HG02870 (cell line): ENCODE data around the gene MARS1.
"Not testable (repeated sequence)": the region's sequence is repeated elsewhere in the genome, so short reads cannot be mapped to it uniquely, and the experiment has no call there.

ENCODE experiments used
- ATAC-seq: cut with Tn5 transposase; IDR thresholded peaks from one replicate; pipeline ENCODE4 v1.9.1; 2021; ENCODE audit warnings: mild to moderate bottlenecking, moderate library complexity; ENCODE audit not compliant: unreplicated experiment

Gene MARS1

DNA sequence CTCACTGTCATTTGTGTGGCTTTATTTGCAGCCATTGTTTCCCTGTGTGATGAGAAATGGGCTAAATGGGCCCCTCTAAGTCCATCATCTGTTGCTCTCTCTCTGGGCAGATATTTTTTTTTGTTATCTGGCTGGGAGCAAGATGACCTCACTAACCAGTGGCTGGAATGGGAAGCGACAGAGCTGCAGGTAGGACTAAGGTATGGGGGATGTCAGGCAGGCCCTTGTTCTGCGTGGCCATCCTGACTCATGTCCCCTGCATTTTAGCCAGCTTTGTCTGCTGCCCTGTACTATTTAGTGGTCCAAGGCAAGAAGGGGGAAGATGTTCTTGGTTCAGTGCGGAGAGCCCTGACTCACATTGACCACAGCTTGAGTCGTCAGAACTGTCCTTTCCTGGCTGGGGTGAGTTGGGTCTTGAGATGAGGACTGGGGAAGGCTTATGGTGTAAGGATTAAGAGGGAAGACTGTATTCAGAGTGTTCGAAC, 1.3 kb downstream of the MARS1 start:
- no peak for ATAC-seq

DNA sequence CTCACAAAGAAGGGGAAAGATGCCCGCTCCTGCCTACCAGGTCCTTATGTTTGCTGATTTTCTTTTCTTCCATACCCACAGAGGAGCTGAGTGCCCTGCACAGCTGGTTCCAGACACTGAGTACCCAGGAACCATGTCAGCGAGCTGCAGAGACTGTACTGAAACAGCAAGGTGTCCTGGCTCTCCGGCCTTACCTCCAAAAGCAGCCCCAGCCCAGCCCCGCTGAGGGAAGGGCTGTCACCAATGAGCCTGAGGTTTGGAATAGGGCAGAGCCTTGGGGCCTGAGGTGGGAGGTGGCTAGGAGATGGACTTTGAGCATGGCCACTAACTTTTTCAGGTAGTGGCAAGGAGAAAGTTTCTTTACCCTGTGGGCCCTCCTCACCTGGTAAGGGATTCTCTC, 2.3 kb downstream of the MARS1 start:
- no peak for ATAC-seq

DNA sequence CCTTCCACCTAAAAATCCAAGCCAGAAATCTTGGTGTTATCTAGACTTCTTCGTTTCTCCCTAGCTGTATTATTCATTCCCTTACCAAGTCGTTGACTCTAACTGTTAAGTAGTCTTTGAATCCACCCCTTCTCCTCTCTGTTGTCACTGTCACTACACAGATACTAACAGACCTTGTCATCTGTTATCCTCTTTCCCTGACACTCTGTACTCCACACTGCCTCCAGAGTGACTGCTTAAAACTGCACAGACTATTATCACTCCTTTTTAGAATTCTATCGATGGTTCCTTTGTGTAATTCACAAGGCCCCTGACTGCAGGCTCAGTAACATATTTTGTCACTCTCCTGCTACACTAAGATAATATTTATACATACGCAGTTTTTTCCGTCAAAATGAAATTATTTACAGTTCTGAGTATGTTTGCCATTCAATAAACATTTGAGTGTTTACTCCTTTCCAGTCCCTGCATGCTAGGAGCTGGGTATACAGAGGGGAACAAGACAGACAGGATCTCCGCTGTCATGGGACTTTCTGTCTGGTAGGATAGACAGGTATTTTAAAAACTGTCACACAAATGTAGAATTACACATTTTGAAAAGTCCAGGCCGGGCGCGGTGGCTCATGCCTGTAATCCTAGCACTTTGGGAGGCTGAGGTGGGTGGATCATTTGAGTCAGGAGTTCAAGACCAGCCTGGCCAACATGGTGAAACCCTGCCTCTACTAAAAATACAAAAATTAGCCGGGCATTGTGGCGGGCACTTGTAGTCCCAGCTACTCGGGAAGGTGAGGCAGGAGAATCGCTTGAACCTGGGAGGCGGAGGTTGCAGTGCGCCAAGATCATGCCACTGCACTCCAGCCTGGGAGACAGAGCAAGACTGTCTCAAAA, 3.8 kb downstream of the MARS1 start:
- ATAC-seq, result no peak

DNA sequence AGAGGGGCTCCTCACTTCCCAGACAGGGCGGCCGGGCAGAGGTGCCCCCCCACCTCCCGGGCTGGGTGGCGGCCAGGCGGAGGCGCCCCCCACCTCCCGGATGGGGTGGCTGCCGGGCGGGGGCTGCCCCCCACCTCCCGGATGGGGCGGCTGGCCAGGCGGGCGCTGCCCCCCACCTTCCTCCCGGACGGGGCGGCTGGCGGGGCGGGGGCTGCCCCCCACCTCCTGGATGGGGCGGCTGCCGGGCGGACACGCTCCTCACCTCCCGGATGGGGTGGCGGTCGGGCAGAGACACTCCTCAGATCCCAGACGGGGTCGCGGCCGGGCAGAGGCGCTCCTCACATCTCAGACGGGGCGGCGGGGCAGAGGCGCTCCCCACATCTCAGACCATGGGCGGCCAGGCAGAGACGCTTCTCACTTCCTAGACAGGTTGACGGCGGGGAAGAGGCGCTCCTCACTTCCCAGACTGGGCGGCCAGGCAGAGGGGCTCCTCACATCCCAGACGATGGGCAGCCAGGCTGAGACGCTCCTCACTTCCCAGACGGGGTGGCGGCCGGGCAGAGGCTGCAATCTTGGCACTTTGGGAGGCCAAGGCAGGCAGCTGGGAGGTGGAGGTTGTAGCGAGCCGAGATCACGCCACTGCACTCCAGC, 7.3 kb downstream of the MARS1 start:
- not testable (repeated sequence) for ATAC-seq

DNA sequence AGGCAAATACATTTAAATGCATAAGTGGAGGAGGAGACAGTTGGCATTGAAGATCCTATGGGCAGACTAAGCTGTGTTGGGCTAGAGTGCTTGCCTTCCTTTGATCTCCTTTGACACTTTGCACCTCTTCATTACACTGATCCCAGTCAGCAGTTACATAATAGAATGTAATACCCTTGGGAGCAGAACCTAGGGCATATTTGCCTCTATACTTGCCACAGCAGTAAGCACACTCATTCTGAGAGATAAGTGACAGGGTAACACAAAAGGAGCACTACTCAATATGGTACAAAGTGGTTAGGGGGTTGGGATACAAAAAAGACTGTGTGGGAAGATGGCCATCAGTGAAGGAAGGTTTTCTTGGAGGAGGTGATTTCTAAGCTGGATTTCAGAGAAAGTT, 9.0 kb downstream of the MARS1 start:
- ATAC-seq, result no peak

DNA sequence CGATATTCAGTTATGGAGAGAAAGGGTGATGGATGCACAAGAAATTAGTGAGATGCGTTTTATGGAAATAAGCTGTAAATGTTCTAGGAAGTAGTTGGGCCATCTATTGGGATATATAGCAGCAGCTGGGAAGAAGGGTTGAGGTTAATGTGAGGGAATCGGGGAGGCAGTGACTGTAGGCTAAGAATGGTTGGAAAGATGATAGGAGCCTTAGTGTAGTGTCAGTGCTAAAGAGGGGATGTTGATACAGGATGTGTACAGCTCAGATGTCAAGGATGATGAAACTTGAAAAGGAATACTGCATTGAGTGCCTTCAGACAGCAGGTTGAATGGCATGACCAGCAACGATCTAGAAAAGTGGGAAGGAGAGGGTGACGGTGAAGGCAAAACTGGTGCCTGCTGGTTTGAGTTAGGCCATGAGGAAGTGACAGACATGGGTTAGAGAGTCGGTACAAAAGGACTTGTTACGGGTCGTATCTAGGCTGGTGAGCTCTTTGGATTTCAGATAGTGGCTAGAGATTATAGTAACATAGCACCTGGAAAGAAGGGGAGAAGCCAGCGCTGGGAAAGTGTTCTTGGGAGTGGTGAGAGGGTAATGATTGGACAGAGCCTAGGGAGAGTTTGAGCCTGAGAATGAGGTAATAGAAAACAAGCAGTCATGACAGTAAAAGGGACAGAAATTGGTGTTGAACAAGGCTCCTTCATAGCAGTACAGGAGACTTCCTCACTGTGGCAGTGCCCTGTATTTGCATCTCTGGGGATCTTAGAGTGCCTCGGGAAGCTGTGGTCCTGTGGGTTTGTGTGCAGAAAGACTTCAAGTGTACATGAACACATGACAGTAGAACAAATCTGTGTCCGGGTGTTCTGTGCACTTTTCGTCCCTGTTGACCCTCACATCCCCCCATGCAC, 9.6 kb downstream of the MARS1 start:
- no peak for ATAC-seq

DNA sequence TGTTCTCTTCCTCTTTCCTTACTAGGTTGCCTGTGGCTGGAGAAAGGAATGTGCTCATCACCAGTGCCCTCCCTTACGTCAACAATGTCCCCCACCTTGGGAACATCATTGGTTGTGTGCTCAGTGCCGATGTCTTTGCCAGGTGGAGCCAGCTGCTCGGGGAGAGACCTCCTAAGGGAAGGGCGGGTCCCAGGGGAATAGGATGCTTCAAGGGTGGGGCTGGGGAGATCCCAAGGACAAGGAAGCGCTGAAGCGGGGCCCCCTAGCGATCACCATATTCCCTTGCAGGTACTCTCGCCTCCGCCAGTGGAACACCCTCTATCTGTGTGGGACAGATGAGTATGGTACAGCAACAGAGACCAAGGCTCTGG, 10.2 kb downstream of the MARS1 start:
- ATAC-seq, result no peak

DNA sequence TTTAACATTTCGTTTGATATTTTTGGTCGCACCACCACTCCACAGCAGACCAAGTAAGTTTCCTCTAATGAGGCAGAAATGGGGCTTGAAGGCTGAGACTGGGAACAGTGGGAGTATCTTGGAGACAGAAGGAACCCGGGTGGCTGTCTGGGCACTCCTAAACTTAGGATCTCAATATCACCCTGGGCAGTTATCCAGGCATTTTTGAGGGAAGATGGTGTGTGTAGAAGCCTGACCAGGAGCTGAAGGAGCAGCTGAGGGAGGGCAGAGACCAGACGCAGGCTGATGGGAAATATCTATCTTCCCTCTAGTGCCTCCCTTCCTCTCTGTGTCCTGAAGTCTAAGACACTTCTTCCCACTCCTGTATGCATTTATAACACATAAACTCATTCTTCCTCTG, 10.7 kb downstream of the MARS1 start:
- ATAC-seq, result no peak

DNA sequence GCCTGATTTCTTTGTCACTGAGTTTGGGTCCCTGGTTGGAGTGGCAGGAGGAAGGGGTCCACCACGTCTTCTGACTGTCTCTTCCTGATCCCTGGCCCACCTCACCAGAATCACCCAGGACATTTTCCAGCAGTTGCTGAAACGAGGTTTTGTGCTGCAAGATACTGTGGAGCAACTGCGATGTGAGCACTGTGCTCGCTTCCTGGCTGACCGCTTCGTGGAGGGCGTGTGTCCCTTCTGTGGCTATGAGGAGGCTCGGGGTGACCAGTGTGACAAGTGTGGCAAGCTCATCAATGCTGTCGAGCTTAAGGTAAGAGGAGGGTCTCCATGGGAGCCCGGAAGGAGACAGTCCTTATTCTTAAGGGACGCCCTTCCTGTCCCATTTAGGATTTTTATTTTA, 12.3 kb downstream of the MARS1 start:
- no peak for ATAC-seq

DNA sequence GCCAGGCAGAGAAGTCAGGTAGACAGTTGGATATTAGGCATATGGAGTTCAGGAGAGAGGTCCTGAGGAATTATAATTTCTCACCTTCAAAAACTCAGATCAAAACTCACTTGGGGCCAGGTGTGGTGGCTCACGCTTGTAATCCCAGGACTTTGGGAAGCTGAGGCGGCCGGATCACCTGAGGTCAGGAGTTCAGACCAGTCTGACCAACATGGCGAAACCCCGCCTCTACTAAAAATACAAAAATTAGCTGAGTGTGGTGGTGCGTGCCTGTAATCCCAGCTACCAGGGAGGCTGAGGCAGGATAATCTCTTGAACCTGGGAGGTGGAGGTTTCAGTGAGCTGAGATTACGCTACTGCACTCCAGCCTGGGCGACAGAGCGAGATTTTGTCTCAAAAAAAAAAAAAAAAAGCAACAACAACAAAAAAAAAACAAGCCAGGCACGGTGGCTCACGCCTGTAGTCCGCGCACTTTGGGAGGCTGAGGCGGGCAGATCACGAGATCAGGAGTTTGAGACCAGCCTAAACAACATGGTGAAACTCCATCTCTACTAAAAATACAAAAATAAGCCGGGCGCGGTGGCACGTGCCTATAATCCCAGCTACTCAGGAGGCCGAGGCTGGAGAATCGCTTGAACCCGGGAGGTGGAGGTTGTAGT, 14.6 kb downstream of the MARS1 start:
- not testable (repeated sequence) for ATAC-seq

DNA sequence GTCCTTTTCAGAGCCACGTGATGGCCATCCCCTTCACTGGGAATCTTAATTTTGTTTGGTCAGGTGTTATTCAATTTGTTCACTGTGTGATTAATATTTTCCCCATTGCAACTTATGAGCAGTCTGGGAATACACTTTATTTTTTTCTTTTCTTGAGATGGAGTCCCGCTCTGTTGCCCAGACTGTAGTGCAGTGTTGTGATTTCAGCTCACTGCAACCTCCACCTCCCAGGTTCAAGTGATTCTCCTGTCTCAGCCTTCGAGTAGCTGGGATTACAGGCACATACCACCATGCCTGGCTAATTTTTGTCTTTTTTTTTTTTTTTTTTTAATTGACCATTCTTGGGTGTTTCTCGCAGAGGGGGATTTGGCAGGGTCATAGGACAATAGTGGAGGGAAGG, 18.7 kb downstream of the MARS1 start:
- not testable (repeated sequence) for ATAC-seq

DNA sequence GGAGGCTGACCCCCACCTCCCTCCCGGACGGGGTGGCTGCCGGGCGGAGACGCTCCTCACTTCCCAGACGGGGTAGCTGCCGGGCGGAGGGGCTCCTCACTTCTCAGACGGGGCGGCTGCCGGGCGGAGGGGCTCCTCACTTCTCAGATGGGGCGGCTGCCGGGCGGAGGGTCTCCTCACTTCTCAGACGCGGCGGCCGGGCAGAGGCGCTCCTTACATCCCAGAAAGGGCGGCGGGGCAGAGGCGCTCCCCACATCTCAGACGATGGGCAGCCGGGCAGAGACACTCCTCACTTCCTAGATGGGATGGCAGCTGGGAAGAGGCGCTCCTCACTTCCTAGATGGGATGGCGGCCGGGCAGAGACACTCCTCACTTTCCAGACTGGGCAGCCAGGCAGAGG, 19.9 kb downstream of the MARS1 start:
- not testable (repeated sequence) for ATAC-seq

DNA sequence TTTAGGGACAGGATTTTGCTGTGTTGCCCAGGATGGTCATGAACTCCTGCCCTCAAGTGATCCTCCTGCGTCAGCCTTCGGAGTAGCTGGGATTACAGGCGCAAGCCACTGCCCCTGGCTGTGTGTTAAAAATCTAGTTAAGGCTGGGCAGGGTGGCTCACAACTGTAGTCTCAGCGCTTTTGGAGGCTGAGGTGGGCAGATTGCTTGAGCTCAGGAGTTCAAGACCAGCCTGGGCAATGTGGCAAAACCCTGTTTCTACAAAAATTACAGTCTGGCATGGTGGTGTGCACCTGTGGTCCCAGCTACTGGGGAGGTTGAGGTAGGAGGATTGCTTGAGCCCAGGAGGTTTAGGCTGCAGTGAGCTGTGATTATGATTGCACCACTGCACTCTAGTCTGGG, 23.3 kb downstream of the MARS1 start:
- ATAC-seq, result no peak

DNA sequence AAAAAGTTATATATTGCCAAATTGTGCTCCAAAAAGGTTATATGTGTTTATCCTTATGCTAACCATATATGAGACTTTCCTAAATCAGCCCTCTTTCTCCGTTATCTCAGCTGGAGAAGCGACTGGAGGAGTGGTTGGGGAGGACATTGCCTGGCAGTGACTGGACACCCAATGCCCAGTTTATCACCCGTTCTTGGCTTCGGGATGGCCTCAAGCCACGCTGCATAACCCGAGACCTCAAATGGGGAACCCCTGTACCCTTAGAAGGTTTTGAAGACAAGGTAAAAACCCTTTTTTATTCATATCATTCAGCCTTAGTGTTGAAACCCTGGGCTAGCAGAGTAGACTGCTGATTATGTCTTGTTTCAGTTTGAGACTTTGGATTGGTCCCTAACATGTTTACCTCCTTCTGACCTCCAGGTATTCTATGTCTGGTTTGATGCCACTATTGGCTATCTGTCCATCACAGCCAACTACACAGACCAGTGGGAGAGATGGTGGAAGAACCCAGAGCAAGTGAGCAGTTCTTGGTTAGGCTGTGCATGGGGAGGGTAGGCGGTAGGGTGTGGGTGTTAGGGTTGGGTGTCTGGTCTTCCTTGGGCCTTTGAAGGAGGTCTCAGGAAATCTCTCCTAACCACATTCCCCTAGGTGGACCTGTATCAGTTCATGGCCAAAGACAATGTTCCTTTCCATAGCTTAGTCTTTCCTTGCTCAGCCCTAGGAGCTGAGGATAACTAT, 23.9 kb downstream of the MARS1 start:
- ATAC-seq, result no peak

DNA sequence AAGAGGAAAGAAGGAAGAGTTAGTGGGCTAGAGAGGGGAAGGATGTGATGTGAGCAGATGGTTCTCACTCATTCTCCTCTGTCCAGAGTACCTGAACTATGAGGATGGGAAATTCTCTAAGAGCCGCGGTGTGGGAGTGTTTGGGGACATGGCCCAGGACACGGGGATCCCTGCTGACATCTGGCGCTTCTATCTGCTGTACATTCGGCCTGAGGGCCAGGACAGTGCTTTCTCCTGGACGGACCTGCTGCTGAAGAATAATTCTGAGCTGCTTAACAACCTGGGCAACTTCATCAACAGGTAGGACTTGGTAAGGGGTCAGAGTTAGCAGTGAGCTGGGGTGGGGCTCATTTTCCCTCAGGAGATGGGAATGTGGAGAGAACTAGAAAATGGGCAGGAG, 24.8 kb downstream of the MARS1 start:
- ATAC-seq, result no peak

DNA sequence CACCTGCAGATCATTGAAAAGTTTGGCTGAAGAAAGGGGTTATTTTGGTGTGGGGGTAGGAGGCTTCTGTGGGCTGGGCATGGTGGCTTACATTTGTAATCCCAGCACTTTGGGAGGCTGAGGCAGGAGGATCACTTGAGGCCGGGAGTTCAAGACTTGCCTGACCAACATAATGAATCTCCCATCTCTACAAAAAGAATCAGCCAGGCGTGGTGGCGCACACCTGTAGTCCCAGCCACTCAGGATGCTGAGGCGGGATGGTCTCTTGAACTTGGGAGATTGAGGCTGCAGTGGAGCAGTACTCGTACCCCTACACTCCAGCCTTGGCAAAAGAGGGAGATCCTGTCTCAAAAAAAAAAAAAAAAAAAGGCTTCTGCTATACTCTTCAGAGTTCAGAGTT, 25.4 kb downstream of the MARS1 start:
- ATAC-seq, result no peak

DNA sequence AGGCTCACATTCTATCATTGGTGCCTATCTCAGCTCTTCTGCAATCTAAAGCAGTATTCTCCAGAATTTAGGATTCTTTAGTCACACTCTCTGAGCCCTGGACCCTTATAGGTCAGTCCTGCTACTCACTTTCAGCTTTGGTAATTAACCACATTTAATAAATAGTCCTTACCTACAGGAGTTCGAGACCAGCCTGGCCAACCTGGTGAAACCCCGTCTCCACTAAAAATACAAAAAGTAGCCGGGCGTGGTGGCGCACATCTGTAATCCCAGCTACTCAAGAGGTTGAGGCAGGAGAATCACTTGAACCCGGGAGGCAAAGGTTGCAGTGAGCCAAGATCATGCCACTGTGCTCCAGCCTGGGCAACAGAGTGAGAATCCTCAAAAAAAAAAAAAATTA, 25.8 kb downstream of the MARS1 start:
- not testable (repeated sequence) for ATAC-seq

DNA sequence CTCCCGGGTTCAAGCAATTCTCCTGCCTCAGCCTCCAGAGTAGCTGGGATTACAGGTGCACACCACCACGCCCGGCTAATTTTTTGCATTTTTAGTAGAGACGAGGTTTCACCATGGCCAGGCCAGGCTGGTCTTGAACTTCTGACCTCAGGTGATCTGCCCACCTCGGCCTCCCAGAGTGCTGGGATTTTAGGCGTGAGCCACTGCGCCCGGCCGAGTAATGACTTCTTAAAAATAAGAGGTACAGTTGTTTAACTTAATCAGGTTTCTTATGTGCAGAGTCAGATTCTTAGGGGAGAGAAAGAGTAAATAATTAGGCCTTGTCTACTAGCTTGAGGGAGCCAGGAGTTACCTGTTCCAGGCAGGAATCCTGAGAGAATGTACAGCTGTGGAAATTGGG, 26.4 kb downstream of the MARS1 start:
- not testable (repeated sequence) for ATAC-seq

DNA sequence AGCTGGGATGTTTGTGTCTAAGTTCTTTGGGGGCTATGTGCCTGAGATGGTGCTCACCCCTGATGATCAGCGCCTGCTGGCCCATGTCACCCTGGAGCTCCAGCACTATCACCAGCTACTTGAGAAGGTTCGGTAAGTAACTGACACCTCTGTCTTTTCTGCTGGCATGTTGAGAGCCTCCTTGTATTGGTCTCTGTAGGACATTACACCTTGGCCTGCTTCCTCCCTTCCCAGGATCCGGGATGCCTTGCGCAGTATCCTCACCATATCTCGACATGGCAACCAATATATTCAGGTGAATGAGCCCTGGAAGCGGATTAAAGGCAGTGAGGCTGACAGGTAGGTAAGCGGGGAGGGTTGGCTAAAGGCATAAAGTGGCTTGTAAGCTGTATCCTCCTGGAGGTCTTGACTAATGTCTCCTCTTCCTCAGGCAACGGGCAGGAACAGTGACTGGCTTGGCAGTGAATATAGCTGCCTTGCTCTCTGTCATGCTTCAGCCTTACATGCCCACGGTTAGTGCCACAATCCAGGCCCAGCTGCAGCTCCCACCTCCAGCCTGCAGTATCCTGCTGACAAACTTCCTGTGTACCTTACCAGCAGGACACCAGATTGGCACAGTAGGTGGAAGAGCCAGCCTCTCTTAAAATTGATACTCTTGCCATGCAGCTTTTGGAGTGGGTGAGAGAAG, 27.0 kb downstream of the MARS1 start:
- ATAC-seq, result no peak
